ENCODE measurements around the gene EHBP1.

- TF ChIP-seq CTCF (conservative IDR thresholded peaks at IDR 0.05; ENCODE audit: low read depth, low read length) (no peak), EZH2 (IDR thresholded peaks at IDR 0.05; ENCODE audit: borderline replicate concordance, low read depth, low read length, poor library complexity, severe bottlenecking) (no peak)
Measured at GRCh38 chr2:63053081-63053888, 347.8 kb downstream of the EHBP1 start.
